GM23338 (cell line): ENCODE data around the gene SYNRG. TPM values are rescaled to one million over a fixed set of nuclear protein-coding genes. Genes with fewer than 3 reads are reported as not detected.

Source experiments
- ATAC-seq: fragments of 200-7000 bp; cut with Tn5 transposase; 3 replicates; pipeline ENCODE4 v1.9.1; 2020
- DNase-seq: peaks from one replicate; pipeline ENCODE4 v3.0.0-alpha.2; 2015; ENCODE audit warnings: low spot score
- H2AFZ ChIP-seq: fragments of 200-600 bp; sonication (generic); 2 replicates; pipeline ENCODE4 v1.8.0; 2016; ENCODE audit warnings: antibody characterized with exemption, mild to moderate bottlenecking, moderate library complexity
- H3F3A ChIP-seq: fragments of 200-600 bp; sonication (generic); replicated peaks from 2 replicates; pipeline ENCODE4 v1.8.0; 2017; ENCODE audit warnings: antibody characterized with exemption, mixed run types, low read depth
- H3K27ac ChIP-seq: fragments of 200-600 bp; sonication (generic); 2 replicates; pipeline ENCODE4 v1.6.1; 2016; ENCODE audit warnings: low read depth
- H3K27me3 ChIP-seq: fragments of 200-600 bp; sonication (generic); 2 replicates; pipeline ENCODE4 v1.8.0; 2016; ENCODE audit warnings: mild to moderate bottlenecking, mixed run types, moderate library complexity; ENCODE audit not compliant: insufficient read depth
- H3K36me3 ChIP-seq: fragments of 200-600 bp; sonication (generic); 2 replicates; pipeline ENCODE4 v1.8.0; 2016; ENCODE audit warnings: mild to moderate bottlenecking; ENCODE audit not compliant: insufficient read depth
- H3K4me1 ChIP-seq: fragments of 200-600 bp; sonication (generic); 2 replicates; pipeline ENCODE4 v1.8.0; 2016; ENCODE audit warnings: mild to moderate bottlenecking, moderate library complexity; ENCODE audit not compliant: insufficient read depth
- H3K4me2 ChIP-seq: fragments of 200-600 bp; sonication (generic); 2 replicates; pipeline ENCODE4 v1.7.1; 2017; ENCODE audit warnings: mixed run types
- H3K4me3 ChIP-seq: fragments of 200-600 bp; sonication (generic); 2 replicates; pipeline ENCODE4 v1.6.1; 2016; ENCODE audit warnings: mixed run types
- H3K79me2 ChIP-seq: fragments of 200-600 bp; sonication (generic); replicated peaks from 2 replicates; pipeline ENCODE4 v1.8.0; 2017; ENCODE audit warnings: mild to moderate bottlenecking; ENCODE audit not compliant: insufficient read depth
- H3K9me2 ChIP-seq: fragments of 200-600 bp; sonication (generic); 2 replicates; pipeline ENCODE4 v1.8.0; 2017; ENCODE audit not compliant: insufficient read depth
- H4K20me1 ChIP-seq: fragments of 200-600 bp; sonication (generic); replicated peaks from 2 replicates; pipeline ENCODE4 v1.8.0; 2017; ENCODE audit warnings: mild to moderate bottlenecking; ENCODE audit not compliant: insufficient read depth
- H3K27ac Mint-ChIP-seq: 2 replicates; pipeline ENCODE4 v1.8.0; 2020; ENCODE audit warnings: inconsistent platforms, mild to moderate bottlenecking, moderate library complexity, mixed read lengths
- H3K27me3 Mint-ChIP-seq: 3 replicates; pipeline ENCODE4 v1.8.0; 2022; ENCODE audit warnings: low read depth, mild to moderate bottlenecking, moderate library complexity, mixed read lengths, inconsistent platforms; ENCODE audit not compliant: insufficient read depth, poor library complexity
- H3K36me3 Mint-ChIP-seq: 3 replicates; pipeline ENCODE4 v1.8.0; 2021; ENCODE audit warnings: low read depth, mild to moderate bottlenecking, inconsistent platforms, moderate library complexity, mixed read lengths
- H3K4me1 Mint-ChIP-seq: 3 replicates; pipeline ENCODE4 v1.8.0; 2020; ENCODE audit warnings: mild to moderate bottlenecking, inconsistent platforms, mixed read lengths
- H3K4me3 Mint-ChIP-seq: 3 replicates; pipeline ENCODE4 v1.8.0; 2021; ENCODE audit warnings: moderate library complexity, mild to moderate bottlenecking, inconsistent platforms, mixed read lengths
- H3K9me3 Mint-ChIP-seq: 3 replicates; pipeline ENCODE4 v1.8.0; 2020; ENCODE audit warnings: moderate library complexity, mild to moderate bottlenecking, inconsistent platforms, mixed read lengths
- EZH2phosphoT487 ChIP-seq: fragments of 200-600 bp; sonication (generic); IDR thresholded peaks from one replicate; pipeline ENCODE4 v1.8.1; 2018; ENCODE audit warnings: antibody characterized with exemption; ENCODE audit not compliant: unreplicated experiment
- JUNB ChIP-seq: IDR thresholded peaks from one replicate; pipeline ENCODE4 v1.6.1; 2016; ENCODE audit warnings: antibody characterized with exemption; ENCODE audit not compliant: unreplicated experiment
- NANOG ChIP-seq: IDR thresholded peaks from 2 replicates; pipeline ENCODE4 v1.6.1; 2016; ENCODE audit warnings: antibody characterized with exemption, borderline replicate concordance
- POLR2AphosphoS5 ChIP-seq: IDR thresholded peaks from 2 replicates; pipeline ENCODE4 v1.6.1; 2016; ENCODE audit warnings: antibody characterized with exemption, low read depth
- STAT1 ChIP-seq: IDR thresholded peaks from one replicate; pipeline ENCODE4 v1.6.1; 2016; ENCODE audit warnings: antibody characterized with exemption; ENCODE audit not compliant: unreplicated experiment
- ZNF114 ChIP-seq: fragments of 250-450 bp; sonication (Bioruptor Pico); IDR thresholded peaks from 2 replicates; pipeline ENCODE4 v1.5.0; 2020; ENCODE audit warnings: mild to moderate bottlenecking, moderate library complexity
- polyA plus RNA-seq: library from polyadenylated mRNA; unstranded; fragments of >200 nt; fragmentation: Nextera tagmentation; extraction: Ambion mirVana; gene quantifications from 2 replicates; pipeline ENCODE4 v1.2.1, GENCODE V29; 2016
- total RNA-seq: library from RNA; depleted of rRNA; stranded (reverse); fragments of >200 nt; shearing (Covaris generic); gene quantifications from 2 replicates; pipeline ENCODE4 v1.2.3, GENCODE V29; 2014
- TF ChIP-seq, protein P1 (sequence below), 2 experiments: fragments of 200-600 bp in 1 of 2; sonication (generic) in 1 of 2; conservative IDR thresholded peaks; 2 replicates each; pipeline versions ENCODE4 v1.5.1 to v1.6.1; 2016 to 2017; ENCODE audit warnings: antibody characterized with exemption in 2 of 2, low read depth in 2 of 2, mild to moderate bottlenecking in 2 of 2, moderate library complexity in 1 of 2
- TF ChIP-seq, protein P2 (sequence below): fragments of 250-450 bp; sonication (Bioruptor Pico); IDR thresholded peaks from 2 replicates; pipeline ENCODE4 v1.5.0; 2020; ENCODE audit warnings: mild to moderate bottlenecking, moderate library complexity
- TF ChIP-seq, protein P3 (sequence below): IDR thresholded peaks from 2 replicates; pipeline ENCODE4 v1.6.1; 2016; ENCODE audit warnings: antibody characterized with exemption

SYNRG gene
- total and polyA plus RNA-seq, 2 experiments from 2014 or later = 18.6 to 22.6 TPM

DNA sequence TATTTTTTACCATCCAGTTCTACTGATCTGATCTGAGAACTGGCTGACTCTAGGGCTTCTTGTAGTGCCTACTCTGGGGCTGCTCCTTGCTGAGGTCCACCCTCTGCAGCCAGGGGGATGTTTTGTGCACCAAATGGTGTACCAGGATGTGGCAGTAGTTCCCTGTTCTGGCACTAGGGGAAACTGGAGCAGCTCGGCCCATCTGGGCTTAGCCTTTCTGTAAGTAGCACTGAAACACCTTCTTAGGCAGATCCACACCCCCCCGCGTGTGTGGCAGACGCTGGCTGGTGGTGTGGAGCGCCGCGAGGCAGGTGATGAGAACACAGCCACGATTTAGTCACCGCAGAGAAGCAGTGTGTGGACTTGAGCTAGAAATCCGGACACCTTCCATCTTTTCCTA is 102.5 kb downstream of the SYNRG start:
- Histone ChIP-seq H2AFZ (no peak overlapping the region), H3K27ac (peak overlapping the region; percentile 72; the same call in 1 of the 2 replicates), H3K36me3 (no peaks in the 10 kb centered on the region), H3K9me2 (no peaks in the 10 kb centered on the region), H3K27me3 (no peaks in the 10 kb centered on the region), H4K20me1 (no peaks in the 10 kb centered on the region; the same call in none of the 2 replicates), H3K79me2 (peaks cover 31% of the 10 kb centered on the region), H3K4me1 (peaks cover 5% of the 10 kb centered on the region; the same call in 1 of the 2 replicates), H3F3A (peaks cover 16% of the 10 kb centered on the region; the same call in 1 of the 2 replicates), H3K4me2 (no peak overlapping the region), H3K4me3 (no peak overlapping the region)
- ATAC-seq (peak; percentile 99), DNase-seq (peak; percentile 91)
- Mint-ChIP-seq H3K27me3 (peaks cover 2% of the 10 kb centered on the region), H3K4me3 (no peak overlapping the region), H3K9me3 (no peaks in the 10 kb centered on the region), H3K4me1 (peaks cover 16% of the 10 kb centered on the region), H3K27ac (no peak overlapping the region), H3K36me3 (no peaks in the 10 kb centered on the region)
- TF ChIP-seq JUNB = no peak
- TF ChIP-seq, protein P1, sequence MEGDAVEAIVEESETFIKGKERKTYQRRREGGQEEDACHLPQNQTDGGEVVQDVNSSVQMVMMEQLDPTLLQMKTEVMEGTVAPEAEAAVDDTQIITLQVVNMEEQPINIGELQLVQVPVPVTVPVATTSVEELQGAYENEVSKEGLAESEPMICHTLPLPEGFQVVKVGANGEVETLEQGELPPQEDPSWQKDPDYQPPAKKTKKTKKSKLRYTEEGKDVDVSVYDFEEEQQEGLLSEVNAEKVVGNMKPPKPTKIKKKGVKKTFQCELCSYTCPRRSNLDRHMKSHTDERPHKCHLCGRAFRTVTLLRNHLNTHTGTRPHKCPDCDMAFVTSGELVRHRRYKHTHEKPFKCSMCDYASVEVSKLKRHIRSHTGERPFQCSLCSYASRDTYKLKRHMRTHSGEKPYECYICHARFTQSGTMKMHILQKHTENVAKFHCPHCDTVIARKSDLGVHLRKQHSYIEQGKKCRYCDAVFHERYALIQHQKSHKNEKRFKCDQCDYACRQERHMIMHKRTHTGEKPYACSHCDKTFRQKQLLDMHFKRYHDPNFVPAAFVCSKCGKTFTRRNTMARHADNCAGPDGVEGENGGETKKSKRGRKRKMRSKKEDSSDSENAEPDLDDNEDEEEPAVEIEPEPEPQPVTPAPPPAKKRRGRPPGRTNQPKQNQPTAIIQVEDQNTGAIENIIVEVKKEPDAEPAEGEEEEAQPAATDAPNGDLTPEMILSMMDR (conservative IDR thresholded peaks at IDR 0.05; ENCODE audit: low read depth in 2 of 2) = peak; percentile 64

DNA sequence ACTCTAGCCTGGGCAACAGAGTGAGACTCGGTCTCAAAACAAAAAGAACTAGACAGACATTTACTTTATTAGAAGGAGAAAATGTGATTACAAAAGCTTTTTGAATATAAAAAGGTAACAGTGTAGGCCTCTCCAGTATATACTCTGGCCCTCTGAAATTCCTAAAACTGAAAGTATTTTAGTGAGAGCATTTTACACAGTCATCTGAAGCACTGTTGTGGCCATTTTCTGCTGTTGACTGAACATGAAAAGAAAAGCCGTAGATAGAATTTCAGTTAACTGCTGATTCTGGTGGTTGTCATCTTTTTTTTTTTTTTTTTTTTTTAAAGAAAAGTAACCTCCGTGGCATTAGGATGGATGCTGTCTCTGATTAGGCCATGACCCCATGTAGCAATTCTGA is 103.9 kb downstream of the SYNRG start:
- Histone ChIP-seq H3K36me3 (no peaks in the 10 kb centered on the region), H4K20me1 (no peaks in the 10 kb centered on the region; the same call in none of the 2 replicates), H3K79me2 (peaks cover 43% of the 10 kb centered on the region), H3F3A (peaks cover 16% of the 10 kb centered on the region; the same call in 1 of the 2 replicates), H3K4me2 (no peak overlapping the region), H3K4me1 (peaks cover 5% of the 10 kb centered on the region), H3K27me3 (no peaks in the 10 kb centered on the region), H2AFZ (no peak overlapping the region), H3K4me3 (no peak overlapping the region), H3K27ac (no peak overlapping the region), H3K9me2 (no peaks in the 10 kb centered on the region)
- H3K9me3 Mint-ChIP-seq = no peaks in the 10 kb centered on the region
- peaks cover 19% of the 10 kb centered on the region for H3K4me1 Mint-ChIP-seq
- H3K27ac Mint-ChIP-seq = no peak overlapping the region
- peaks cover 2% of the 10 kb centered on the region for H3K27me3 Mint-ChIP-seq
- ATAC-seq = no peak
- no peaks in the 10 kb centered on the region for H3K36me3 Mint-ChIP-seq
- DNase-seq = no peak
- no peak overlapping the region for H3K4me3 Mint-ChIP-seq
- TF ChIP-seq JUNB = no peak
- TF ChIP-seq, protein P2, sequence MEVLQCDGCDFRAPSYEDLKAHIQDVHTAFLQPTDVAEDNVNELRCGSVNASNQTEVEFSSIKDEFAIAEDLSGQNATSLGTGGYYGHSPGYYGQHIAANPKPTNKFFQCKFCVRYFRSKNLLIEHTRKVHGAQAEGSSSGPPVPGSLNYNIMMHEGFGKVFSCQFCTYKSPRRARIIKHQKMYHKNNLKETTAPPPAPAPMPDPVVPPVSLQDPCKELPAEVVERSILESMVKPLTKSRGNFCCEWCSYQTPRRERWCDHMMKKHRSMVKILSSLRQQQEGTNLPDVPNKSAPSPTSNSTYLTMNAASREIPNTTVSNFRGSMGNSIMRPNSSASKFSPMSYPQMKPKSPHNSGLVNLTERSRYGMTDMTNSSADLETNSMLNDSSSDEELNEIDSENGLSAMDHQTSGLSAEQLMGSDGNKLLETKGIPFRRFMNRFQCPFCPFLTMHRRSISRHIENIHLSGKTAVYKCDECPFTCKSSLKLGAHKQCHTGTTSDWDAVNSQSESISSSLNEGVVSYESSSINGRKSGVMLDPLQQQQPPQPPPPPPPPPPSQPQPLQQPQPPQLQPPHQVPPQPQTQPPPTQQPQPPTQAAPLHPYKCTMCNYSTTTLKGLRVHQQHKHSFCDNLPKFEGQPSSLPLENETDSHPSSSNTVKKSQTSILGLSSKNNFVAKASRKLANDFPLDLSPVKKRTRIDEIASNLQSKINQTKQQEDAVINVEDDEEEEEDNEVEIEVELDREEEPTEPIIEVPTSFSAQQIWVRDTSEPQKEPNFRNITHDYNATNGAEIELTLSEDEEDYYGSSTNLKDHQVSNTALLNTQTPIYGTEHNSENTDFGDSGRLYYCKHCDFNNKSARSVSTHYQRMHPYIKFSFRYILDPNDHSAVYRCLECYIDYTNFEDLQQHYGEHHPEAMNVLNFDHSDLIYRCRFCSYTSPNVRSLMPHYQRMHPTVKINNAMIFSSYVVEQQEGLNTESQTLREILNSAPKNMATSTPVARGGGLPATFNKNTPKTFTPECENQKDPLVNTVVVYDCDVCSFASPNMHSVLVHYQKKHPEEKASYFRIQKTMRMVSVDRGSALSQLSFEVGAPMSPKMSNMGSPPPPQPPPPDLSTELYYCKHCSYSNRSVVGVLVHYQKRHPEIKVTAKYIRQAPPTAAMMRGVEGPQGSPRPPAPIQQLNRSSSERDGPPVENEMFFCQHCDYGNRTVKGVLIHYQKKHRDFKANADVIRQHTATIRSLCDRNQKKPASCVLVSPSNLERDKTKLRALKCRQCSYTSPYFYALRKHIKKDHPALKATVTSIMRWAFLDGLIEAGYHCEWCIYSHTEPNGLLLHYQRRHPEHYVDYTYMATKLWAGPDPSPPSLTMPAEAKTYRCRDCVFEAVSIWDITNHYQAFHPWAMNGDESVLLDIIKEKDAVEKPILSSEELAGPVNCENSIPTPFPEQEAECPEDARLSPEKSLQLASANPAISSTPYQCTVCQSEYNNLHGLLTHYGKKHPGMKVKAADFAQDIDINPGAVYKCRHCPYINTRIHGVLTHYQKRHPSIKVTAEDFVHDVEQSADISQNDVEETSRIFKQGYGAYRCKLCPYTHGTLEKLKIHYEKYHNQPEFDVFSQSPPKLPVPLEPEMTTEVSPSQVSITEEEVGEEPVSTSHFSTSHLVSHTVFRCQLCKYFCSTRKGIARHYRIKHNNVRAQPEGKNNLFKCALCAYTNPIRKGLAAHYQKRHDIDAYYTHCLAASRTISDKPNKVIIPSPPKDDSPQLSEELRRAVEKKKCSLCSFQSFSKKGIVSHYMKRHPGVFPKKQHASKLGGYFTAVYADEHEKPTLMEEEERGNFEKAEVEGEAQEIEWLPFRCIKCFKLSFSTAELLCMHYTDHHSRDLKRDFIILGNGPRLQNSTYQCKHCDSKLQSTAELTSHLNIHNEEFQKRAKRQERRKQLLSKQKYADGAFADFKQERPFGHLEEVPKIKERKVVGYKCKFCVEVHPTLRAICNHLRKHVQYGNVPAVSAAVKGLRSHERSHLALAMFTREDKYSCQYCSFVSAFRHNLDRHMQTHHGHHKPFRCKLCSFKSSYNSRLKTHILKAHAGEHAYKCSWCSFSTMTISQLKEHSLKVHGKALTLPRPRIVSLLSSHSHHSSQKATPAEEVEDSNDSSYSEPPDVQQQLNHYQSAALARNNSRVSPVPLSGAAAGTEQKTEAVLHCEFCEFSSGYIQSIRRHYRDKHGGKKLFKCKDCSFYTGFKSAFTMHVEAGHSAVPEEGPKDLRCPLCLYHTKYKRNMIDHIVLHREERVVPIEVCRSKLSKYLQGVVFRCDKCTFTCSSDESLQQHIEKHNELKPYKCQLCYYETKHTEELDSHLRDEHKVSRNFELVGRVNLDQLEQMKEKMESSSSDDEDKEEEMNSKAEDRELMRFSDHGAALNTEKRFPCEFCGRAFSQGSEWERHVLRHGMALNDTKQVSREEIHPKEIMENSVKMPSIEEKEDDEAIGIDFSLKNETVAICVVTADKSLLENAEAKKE (CRISPR knock-in tag) = no peak
- TF ChIP-seq EZH2phosphoT487 = no peak
- TF ChIP-seq POLR2AphosphoS5 = no peak
- TF ChIP-seq, protein P1 (conservative IDR thresholded peaks at IDR 0.05; ENCODE audit: low read depth in 2 of 2) = no peak
- TF ChIP-seq, protein P3, sequence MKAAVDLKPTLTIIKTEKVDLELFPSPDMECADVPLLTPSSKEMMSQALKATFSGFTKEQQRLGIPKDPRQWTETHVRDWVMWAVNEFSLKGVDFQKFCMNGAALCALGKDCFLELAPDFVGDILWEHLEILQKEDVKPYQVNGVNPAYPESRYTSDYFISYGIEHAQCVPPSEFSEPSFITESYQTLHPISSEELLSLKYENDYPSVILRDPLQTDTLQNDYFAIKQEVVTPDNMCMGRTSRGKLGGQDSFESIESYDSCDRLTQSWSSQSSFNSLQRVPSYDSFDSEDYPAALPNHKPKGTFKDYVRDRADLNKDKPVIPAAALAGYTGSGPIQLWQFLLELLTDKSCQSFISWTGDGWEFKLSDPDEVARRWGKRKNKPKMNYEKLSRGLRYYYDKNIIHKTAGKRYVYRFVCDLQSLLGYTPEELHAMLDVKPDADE = no peak
- TF ChIP-seq STAT1 = no peak
- TF ChIP-seq NANOG = no peak
- TF ChIP-seq ZNF114 (CRISPR knock-in tag) = no peak
